GM10266 (cell line): ENCODE measurements around the gene ZNF710.

Experiments used
- DNase-seq: peaks from one replicate; pipeline ENCODE4 v3.0.0; 2012; ENCODE audit errors: extremely low spot score
- CTCF ChIP-seq: IDR thresholded peaks from 2 replicates; pipeline ENCODE4 v1.5.1; 2012; ENCODE audit warnings: mild to moderate bottlenecking, low read depth; ENCODE audit not compliant: control insufficient read depth, insufficient read depth; ENCODE audit errors: missing control alignments

ZNF710 gene

GRCh38 chr15:90062023-90062442, 60.9 kb downstream of the ZNF710 start:
- DNase-seq, result no peak

GRCh38 chr15:90062462-90062932, 61.4 kb downstream of the ZNF710 start:
- no peak for TF ChIP-seq CTCF
- no peak for DNase-seq

More at GRCh38 chr15:90062023-90062442, 60.9 kb downstream of the ZNF710 start:
- TF ChIP-seq CTCF, result no peak

GRCh38 chr15:90062973-90063769, 62.0 kb downstream of the ZNF710 start:
- DNase-seq, result no peak
- no peak for TF ChIP-seq CTCF

GRCh38 chr15:90063770-90064247, 62.7 kb downstream of the ZNF710 start:
- DNase-seq, result no peak
- no peak for TF ChIP-seq CTCF

- no peak for TF ChIP-seq CTCF
- no peak for DNase-seq
Observed at GRCh38 chr15:90064911-90065681, 64.0 kb downstream of the ZNF710 start.

- TF ChIP-seq CTCF, result no peak
- DNase-seq, result no peak
Observed at GRCh38 chr15:90065682-90066049, 64.5 kb downstream of the ZNF710 start.
